B cell (primary cell): Measurements from ENCODE around the gene DDX17.

Experiments used
- EZH2 ChIP-seq: IDR thresholded peaks from 2 replicates; pipeline ENCODE4 v1.6.1; 2012; ENCODE audit warnings: borderline replicate concordance, low read depth, mild to moderate bottlenecking, moderate library complexity, low read length; ENCODE audit not compliant: insufficient read depth, poor library complexity, severe bottlenecking
- TF ChIP-seq, protein P1 (sequence below): fragments of 200-600 bp; IDR thresholded peaks from one replicate; pipeline ENCODE4 v1.8.0; 2022; ENCODE audit warnings: antibody characterized with exemption, mild to moderate bottlenecking

DNA sequence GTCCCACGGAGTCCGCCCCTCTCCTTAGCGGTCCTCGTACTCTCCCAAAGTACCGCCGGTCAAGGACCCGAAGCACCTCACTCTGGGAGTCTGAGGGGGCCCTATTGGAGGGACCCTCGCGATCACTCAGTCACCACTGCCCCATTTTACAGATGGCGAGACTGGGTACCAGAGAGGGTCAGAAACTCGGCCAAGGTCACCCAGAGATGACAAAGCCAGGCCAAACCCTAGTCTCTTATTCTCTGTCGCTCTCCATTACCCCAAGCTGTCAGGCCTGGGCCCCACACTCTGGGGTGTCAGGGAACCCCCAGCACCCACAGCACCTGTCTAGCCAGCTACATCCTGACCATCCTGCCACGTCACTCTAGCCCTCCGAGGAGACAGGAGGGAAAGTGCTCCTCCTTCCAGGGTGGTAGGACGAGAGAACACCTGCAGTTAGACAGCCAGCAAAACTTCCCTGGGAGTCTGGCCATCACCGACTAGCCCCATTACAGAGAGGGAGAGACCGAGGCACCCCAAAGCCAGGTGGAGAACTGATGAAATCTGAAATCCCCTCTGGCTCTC lies 49.8 kb downstream of the DDX17 start:
- TF ChIP-seq, protein P1, sequence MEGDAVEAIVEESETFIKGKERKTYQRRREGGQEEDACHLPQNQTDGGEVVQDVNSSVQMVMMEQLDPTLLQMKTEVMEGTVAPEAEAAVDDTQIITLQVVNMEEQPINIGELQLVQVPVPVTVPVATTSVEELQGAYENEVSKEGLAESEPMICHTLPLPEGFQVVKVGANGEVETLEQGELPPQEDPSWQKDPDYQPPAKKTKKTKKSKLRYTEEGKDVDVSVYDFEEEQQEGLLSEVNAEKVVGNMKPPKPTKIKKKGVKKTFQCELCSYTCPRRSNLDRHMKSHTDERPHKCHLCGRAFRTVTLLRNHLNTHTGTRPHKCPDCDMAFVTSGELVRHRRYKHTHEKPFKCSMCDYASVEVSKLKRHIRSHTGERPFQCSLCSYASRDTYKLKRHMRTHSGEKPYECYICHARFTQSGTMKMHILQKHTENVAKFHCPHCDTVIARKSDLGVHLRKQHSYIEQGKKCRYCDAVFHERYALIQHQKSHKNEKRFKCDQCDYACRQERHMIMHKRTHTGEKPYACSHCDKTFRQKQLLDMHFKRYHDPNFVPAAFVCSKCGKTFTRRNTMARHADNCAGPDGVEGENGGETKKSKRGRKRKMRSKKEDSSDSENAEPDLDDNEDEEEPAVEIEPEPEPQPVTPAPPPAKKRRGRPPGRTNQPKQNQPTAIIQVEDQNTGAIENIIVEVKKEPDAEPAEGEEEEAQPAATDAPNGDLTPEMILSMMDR: no peak
- TF ChIP-seq EZH2: no peak
